ENCODE results near the gene SLC22A4. TPM values are rescaled to one million over a fixed set of nuclear protein-coding genes. Genes with fewer than 3 reads are reported as not detected.

SLC22A4 gene
- total and polyA plus RNA-seq, 7 donors = 1.1 to 17.5 (median 2.8) TPM

DNA sequence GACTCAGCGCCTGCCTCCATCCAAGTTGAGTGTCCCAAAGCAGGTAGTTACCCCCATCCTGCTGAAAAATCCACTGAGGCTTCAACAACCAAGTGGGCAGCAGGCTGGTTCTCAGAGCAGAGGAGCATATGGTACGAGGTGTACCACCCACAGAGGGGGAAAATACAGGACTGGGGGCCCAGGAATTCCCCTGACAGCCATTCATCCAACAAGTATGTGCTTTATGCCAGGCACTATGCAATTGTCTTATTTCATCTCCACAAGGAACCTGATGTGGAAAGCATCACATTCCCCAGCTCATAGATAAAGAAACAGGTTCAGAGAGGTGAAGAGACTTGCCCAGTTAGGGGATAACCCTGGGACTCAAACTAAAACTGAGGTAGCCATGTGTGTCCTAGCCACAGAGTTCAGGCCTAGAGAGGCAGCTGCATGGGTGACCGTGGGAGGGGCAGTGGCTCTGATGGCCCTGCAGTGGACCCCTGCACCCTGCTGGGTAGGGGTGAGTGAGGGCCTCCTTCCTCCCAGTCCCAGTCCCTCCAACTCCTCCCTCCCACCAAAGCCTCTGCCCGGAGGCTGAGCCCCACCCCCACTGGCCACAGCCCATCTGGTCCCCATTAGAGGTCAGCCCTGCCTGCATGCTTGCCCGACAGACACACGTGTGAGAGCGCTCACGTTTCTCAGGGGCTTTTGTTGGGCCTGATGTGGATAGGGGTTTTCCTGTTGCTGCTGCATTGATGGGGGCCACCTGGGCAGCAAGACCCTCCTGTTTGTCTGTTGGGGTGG is 25.2 kb upstream of the SLC22A4 start:
- Histone ChIP-seq H3K4me3 (no peak overlapping the region), H3K36me3 (ENCODE audit: insufficient read depth in 1 of 2, low read depth in 1 of 2) (peaks cover 0 to 4% of the 10 kb centered on the region in 2 donors), H3K9me3 (no peaks in the 10 kb centered on the region), H3K27ac (no peak overlapping the region), H3K4me1 (no peaks in the 10 kb centered on the region), H3K27me3 (ENCODE audit: insufficient read depth in 3 of 3, low read length in 2 of 3) (no peaks in the 10 kb centered on the region)
- intact Hi-C loops (cut with DNase I) = no loop called here
- DNase-seq (peak in 1 of 2 donors; percentile 32), ATAC-seq (no peak)
- WGBS, 3 donors = 64 to 78% (median 65%) methylated on average over 8 of the region's 8 CpGs
- no peak for TF ChIP-seq CTCF (IDR thresholded peaks at IDR 0.05)

- H3K36me3 ChIP-seq (ENCODE audit: insufficient read depth in 1 of 2, low read depth in 1 of 2) = peaks cover 0 to 4% of the 10 kb centered on the region in 2 donors
- H3K27me3 ChIP-seq (ENCODE audit: insufficient read depth in 3 of 3, low read length in 2 of 3) = no peaks in the 10 kb centered on the region
- ATAC-seq = no peak
- WGBS, 3 donors = 89 to 95% (median 93%) methylated on average over 3 of the region's 3 CpGs
- no peak overlapping the region for H3K4me3 ChIP-seq
- intact Hi-C loops (cut with DNase I) = loop anchor here (5.0 kb wide), 1 partner anchor 233 kb away; no protein-coding TSS in a partner anchor
- H3K4me1 ChIP-seq = no peaks in the 10 kb centered on the region
- no peak for TF ChIP-seq CTCF (IDR thresholded peaks at IDR 0.05)
- DNase-seq = no peak
- H3K27ac ChIP-seq = no peak overlapping the region
- H3K9me3 ChIP-seq = no peaks in the 10 kb centered on the region
Observed at GRCh38 chr5:132269635-132270334, 24.4 kb upstream of the SLC22A4 start.

- intact Hi-C loops (cut with DNase I) = loop anchor here (5.0 kb wide), 1 partner anchor 232 kb away; no protein-coding TSS in a partner anchor
- no peak for TF ChIP-seq CTCF (IDR thresholded peaks at IDR 0.05)
- Histone ChIP-seq H3K9me3 (no peaks in the 10 kb centered on the region), H3K36me3 (ENCODE audit: insufficient read depth in 1 of 2, low read depth in 1 of 2) (peaks cover 0 to 4% of the 10 kb centered on the region in 2 donors), H3K27ac (no peak overlapping the region), H3K4me1 (no peaks in the 10 kb centered on the region), H3K4me3 (no peak overlapping the region), H3K27me3 (ENCODE audit: insufficient read depth in 3 of 3, low read length in 2 of 3) (no peaks in the 10 kb centered on the region)
- DNase-seq (no peak), ATAC-seq (no peak)
- 83 to 100% (median 88%) methylated on average over 1 of the region's 1 CpG for WGBS, 3 donors
Observed at GRCh38 chr5:132270335-132270665, 23.9 kb upstream of the SLC22A4 start.

- no peak for TF ChIP-seq CTCF (IDR thresholded peaks at IDR 0.05)
- no peak overlapping the region for H3K27ac ChIP-seq
- ATAC-seq = no peak
- 73 to 84% (median 73%) methylated on average over 6 of the region's 6 CpGs for WGBS, 3 donors
- H3K27me3 ChIP-seq (ENCODE audit: insufficient read depth in 3 of 3, low read length in 2 of 3) = no peaks in the 10 kb centered on the region
- no peaks in the 10 kb centered on the region for H3K4me1 ChIP-seq
- H3K4me3 ChIP-seq = no peak overlapping the region
- H3K36me3 ChIP-seq (ENCODE audit: insufficient read depth in 1 of 2, low read depth in 1 of 2) = peaks cover 0 to 4% of the 10 kb centered on the region in 2 donors
- DNase-seq = no peak
- intact Hi-C loops (cut with DNase I) = loop anchor here (5.0 kb wide), 1 partner anchor 232 kb away; no protein-coding TSS in a partner anchor
- H3K9me3 ChIP-seq = no peaks in the 10 kb centered on the region
Observed at GRCh38 chr5:132270706-132271105, 23.5 kb upstream of the SLC22A4 start.

Data from psoas muscle (tissue), 8 donors.